Transverse colon (tissue), 4 donors: ENCODE data around the gene KCNJ16.

Source experiments
- POLR2A ChIP-seq: fragments of 450-650 bp; IDR thresholded peaks from one replicate; pipeline ENCODE4 v1.6.1; 2016; ENCODE audit warnings: antibody characterized with exemption, mild to moderate bottlenecking, moderate library complexity
- POLR2AphosphoS5 ChIP-seq, 3 donors: sonication (generic); formaldehyde crosslinking; IDR thresholded peaks; one replicate each; pipeline ENCODE4 v1.6.1; 2016; ENCODE audit warnings: antibody characterized with exemption in 3 of 3
- TF ChIP-seq, protein P1 (sequence below), 5 experiments: fragments of 200-600 bp in 3 of 5; fragments of 450-650 bp in 2 of 5; sonication (generic) in 3 of 5; IDR thresholded peaks; 1 replicate in 2 of 5; 2 replicates in 3 of 5; pipeline ENCODE4 v1.5.1; 2016 to 2017; ENCODE audit warnings: antibody characterized with exemption in 5 of 5, inconsistent platforms in 3 of 5, mild to moderate bottlenecking in 2 of 5, moderate library complexity in 1 of 5

DNA sequence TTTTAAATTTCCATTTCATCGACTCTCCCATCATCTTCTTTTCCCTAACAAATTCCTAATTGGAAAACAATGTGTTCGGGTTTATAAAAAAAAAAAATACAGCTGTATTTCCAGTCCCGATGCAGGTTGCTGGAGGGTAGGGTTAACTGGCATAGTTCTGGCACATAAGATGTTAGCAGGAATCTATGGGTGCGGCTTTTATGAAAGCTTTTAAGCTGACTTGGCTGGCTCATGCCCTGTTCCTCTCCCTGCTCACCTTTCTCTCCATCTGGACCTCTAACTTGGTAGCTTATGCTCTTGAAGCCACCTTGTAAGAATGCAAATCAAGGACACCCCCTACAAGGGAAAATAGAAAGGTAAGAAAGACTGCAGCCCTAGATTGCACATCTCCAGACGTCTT, 61.1 kb downstream of the KCNJ16 start:
- TF ChIP-seq POLR2A (no peak), POLR2AphosphoS5 (IDR thresholded peaks at IDR 0.05) (no peak)
- TF ChIP-seq, protein P1, sequence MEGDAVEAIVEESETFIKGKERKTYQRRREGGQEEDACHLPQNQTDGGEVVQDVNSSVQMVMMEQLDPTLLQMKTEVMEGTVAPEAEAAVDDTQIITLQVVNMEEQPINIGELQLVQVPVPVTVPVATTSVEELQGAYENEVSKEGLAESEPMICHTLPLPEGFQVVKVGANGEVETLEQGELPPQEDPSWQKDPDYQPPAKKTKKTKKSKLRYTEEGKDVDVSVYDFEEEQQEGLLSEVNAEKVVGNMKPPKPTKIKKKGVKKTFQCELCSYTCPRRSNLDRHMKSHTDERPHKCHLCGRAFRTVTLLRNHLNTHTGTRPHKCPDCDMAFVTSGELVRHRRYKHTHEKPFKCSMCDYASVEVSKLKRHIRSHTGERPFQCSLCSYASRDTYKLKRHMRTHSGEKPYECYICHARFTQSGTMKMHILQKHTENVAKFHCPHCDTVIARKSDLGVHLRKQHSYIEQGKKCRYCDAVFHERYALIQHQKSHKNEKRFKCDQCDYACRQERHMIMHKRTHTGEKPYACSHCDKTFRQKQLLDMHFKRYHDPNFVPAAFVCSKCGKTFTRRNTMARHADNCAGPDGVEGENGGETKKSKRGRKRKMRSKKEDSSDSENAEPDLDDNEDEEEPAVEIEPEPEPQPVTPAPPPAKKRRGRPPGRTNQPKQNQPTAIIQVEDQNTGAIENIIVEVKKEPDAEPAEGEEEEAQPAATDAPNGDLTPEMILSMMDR (IDR thresholded peaks at IDR 0.05) = no peak
